ENCODE data around the gene PSMB7. TPM values are rescaled to one million over a fixed set of nuclear protein-coding genes. Genes with fewer than 3 reads are reported as not detected.

Gene PSMB7
- total and polyA plus RNA-seq, 2 of the 8 experiments (the other 6 are each of a cell fraction or from before 2014, with no cell fraction given) = 222 to 357 TPM

DNA sequence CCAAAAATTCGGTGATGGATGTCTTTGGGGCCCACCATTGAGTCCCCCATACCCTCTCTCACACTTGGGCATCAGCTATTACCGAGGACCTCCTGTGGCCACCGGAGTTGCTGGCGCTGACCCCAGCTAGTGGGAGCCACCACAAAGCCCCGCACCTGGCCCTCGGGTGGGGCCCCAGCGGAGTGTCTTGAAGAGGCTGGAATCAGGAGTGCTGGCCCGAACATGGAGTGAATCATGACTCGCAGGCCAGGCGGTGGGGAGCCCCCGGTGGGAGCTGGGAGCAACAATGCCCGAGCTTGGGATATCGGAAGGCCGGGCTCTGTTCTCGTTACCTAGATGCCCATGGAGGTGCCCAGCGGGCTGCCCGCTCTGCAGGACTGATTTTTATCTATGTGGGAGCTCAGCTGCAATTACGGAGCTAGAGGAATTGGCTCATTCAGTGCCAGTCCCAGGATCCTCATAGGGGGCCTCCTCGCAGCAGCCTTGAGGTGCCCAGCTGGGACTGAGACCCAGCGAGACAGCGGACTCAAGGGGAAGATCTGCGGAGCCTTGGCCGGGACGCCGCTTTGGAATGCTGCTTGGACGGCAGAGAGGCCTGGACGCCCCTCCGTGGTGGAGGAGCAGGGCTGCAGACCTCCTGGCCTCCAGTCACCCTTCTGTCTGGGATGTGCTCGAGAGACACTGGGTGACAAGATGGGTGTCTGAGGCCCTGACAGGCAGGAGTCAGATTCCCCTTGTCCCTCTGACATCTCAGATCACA, 70.8 kb downstream of the PSMB7 start:
- Histone ChIP-seq H3K4me2 (ENCODE audit: insufficient read depth in 1 of 2, low read depth in 2 of 2, low read length in 2 of 2) (no peak overlapping the region), H3K23ac (ENCODE audit: insufficient read length) (no peak overlapping the region), H3K27me3 (replicated peaks in 1 of 4; ENCODE audit: control insufficient read depth in 3 of 4, extremely low read depth in 1 of 4, insufficient read depth in 3 of 4, low read length in 3 of 4) (no peaks in the 10 kb centered on the region), H2BK5ac (ENCODE audit: low read depth, low read length) (no peak overlapping the region), H3K18ac (ENCODE audit: extremely low read depth, low read length) (no peak overlapping the region), H2BK20ac (ENCODE audit: low read length) (no peak overlapping the region), H4K91ac (replicated peaks; ENCODE audit: insufficient read length, low read length) (no peak overlapping the region), H2BK120ac (replicated peaks; ENCODE audit: low read depth, low read length) (no peak overlapping the region), H3K9ac (replicated peaks in 1 of 4; ENCODE audit: extremely low read depth in 1 of 4, low read depth in 3 of 4, low read length in 3 of 4) (no peak overlapping the region), H2BK12ac (ENCODE audit: low read depth, low read length) (no peak overlapping the region), H4K5ac (ENCODE audit: insufficient read length, low read depth, low read length) (no peak overlapping the region), H4K20me1 (replicated peaks in 1 of 2; ENCODE audit: control insufficient read depth in 1 of 2, insufficient read depth in 2 of 2, low read length in 2 of 2) (peaks cover 3 to 20% of the 10 kb centered on the region in 2 experiments), H3K4me3 (ENCODE audit: extremely low read depth in 1 of 4, insufficient read depth in 2 of 4, low read depth in 3 of 4, low read length in 4 of 4) (no peak overlapping the region), H3K56ac (replicated peaks; ENCODE audit: insufficient read length, low read depth, low read length) (no peak overlapping the region), H3K23me2 (ENCODE audit: low read depth, low read length) (no peaks in the 10 kb centered on the region), H3K4ac (replicated peaks; ENCODE audit: insufficient read length, low read depth, low read length) (no peak overlapping the region), H3K4me1 (replicated peaks in 1 of 4; ENCODE audit: control insufficient read depth in 3 of 4, insufficient read depth in 4 of 4, low read length in 3 of 4) (peaks cover 0 to 18% (median 9%) of the 10 kb centered on the region in 4 experiments; a peak in 5 of 7 replicates), H2BK15ac (ENCODE audit: low read length) (no peak overlapping the region), H3K79me2 (ENCODE audit: control insufficient read depth in 1 of 2, insufficient read depth in 2 of 2, low read length in 2 of 2) (no peaks in the 10 kb centered on the region), H3K27ac (ENCODE audit: low read depth, low read length) (no peak overlapping the region), H4K8ac (ENCODE audit: extremely low read depth, insufficient read depth, low read length) (peak overlapping the region; percentile 17; the same call in 1 of the 2 replicates), H3K14ac (ENCODE audit: insufficient read length) (no peak overlapping the region), H2AFZ (ENCODE audit: low read length) (no peak overlapping the region), H3K9me3 (ENCODE audit: insufficient read depth in 2 of 2, low read depth in 1 of 2, low read length in 1 of 2) (no peaks in the 10 kb centered on the region), H3K79me1 (ENCODE audit: low read depth, low read length) (no peaks in the 10 kb centered on the region), H2AK5ac (ENCODE audit: low read depth, low read length) (no peak overlapping the region), H3K36me3 (ENCODE audit: control insufficient read depth in 2 of 4, insufficient read depth in 4 of 4, low read length in 3 of 4) (peaks cover 0 to 12% (median 0%) of the 10 kb centered on the region in 4 experiments; a peak in 3 of 8 replicates)
- TF ChIP-seq RAD21 (IDR thresholded peaks at IDR 0.05 in 1 of 2, conservative IDR thresholded peaks at IDR 0.05 in 1 of 2; ENCODE audit: low read depth in 2 of 2, low read length in 2 of 2) (0 out of 4 replicates have a peak, but pooled peaks of 1 of the 2 experiments have one; percentile 10), ZNF274 (IDR thresholded peaks at IDR 0.05; ENCODE audit: borderline replicate concordance, extremely low read depth, low read length) (no peak)
- DNase-seq (ENCODE audit: low read depth in 1 of 2, low spot score in 2 of 2) (no peak), FAIRE-seq (no peak)
- CTCF ChIA-PET (ENCODE audit: partially characterized antibody) = interaction anchor here (1.1 to 1.3 kb wide), 4 partner anchors 11 to 216 kb away, joined by 3 to 4 read pairs (median 4); no protein-coding TSS in a partner anchor
- POLR2A ChIA-PET (ENCODE audit: partially characterized antibody) = interaction anchor here (0.7 to 2.5 kb wide), 2 partner anchors 11 to 12 kb away, joined by 3 to 9 read pairs; no protein-coding TSS in a partner anchor
- WGBS, 2 experiments (ENCODE audit: extremely low coverage in 1 of 2, insufficient coverage in 1 of 2, insufficient read length in 1 of 2, insufficient replicate concordance in 2 of 2, low coverage in 1 of 2, low lambda C conversion rate in 2 of 2, missing lambda C conversion rate in 1 of 2) = 92% methylated on average over 27 of the region's 29 CpGs; no CpG with 5 or more reads in 1 of the 2 experiments

Data from H1 (cell line).